Ovary (tissue), 9 donors: ENCODE data around the gene EFNB3. TPM values are rescaled to one million over a fixed set of nuclear protein-coding genes. Genes with fewer than 3 reads are reported as not detected.

ENCODE experiments used
- DNase-seq, 5 donors: peaks; one replicate each; pipeline ENCODE4 v3.0.0-alpha.2; 2019 to 2020
- H3K27ac ChIP-seq, 2 donors: fragments of 200-600 bp; one replicate each; pipeline versions ENCODE4 v1.5.1 to v1.8.0; 2019 to 2022
- H3K27me3 ChIP-seq: fragments of 200-600 bp; one replicate; pipeline ENCODE4 v1.8.0; 2022
- H3K36me3 ChIP-seq: fragments of 200-600 bp; sonication (generic); one replicate; pipeline ENCODE4 v1.5.1; 2019
- H3K4me1 ChIP-seq: one replicate; pipeline ENCODE4 v1.8.1; 2013; ENCODE audit warnings: mild to moderate bottlenecking, moderate library complexity; ENCODE audit not compliant: insufficient read depth
- H3K4me3 ChIP-seq: fragments of 200-600 bp; sonication (generic); one replicate; pipeline ENCODE4 v1.5.1; 2017
- H3K9me3 ChIP-seq, 2 donors: fragments of 200-600 bp in 1 of 2; sonication (generic) in 1 of 2; one replicate each; pipeline versions ENCODE4 v1.5.1 to v1.8.1; 2013 to 2019; ENCODE audit warnings: mild to moderate bottlenecking in 1 of 2, moderate library complexity in 1 of 2
- EP300 ChIP-seq: sonication (generic); formaldehyde crosslinking; IDR thresholded peaks from one replicate; pipeline ENCODE4 v1.6.1; 2017; ENCODE audit warnings: antibody characterized with exemption
- POLR2A ChIP-seq: fragments of 450-650 bp; IDR thresholded peaks from one replicate; pipeline ENCODE4 v1.6.1; 2017; ENCODE audit warnings: antibody characterized with exemption, mild to moderate bottlenecking, moderate library complexity
- WGBS, 3 donors: extraction: QIAGEN DNeasy Blood & Tissue Kit in 1 of 3; methylation state at CpG; one replicate each; pipeline versions ENCODE4 v1.1.5 to v1.1.7; 2013 to 2017; 5-methylcytosine and 5-hydroxymethylcytosine counted together
- intact Hi-C, 4 donors: fragments of 100-400 bp; cut with DNase I; formaldehyde crosslinking; loops; one replicate each; pipeline versions ENCODE4 v1.11.0 to v1.15.1; 2022 to 2023
- polyA plus RNA-seq, 2 donors: library from polyadenylated mRNA; stranded (reverse); fragments of 200-250 nt in 1 of 2; fragments of 350-450 nt in 1 of 2; fragmentation: Illumina TruSeq in 1 of 2; extraction: RNeasy Lipid Tissue Mini Kit (QIAGEN cat#74804) in 1 of 2; gene quantifications; one replicate each; pipeline ENCODE4 v1.2.3, GENCODE V29; 2013 to 2014
- total RNA-seq, 7 donors: library from RNA; depleted of rRNA in 2 of 7; stranded (reverse); fragments of >200 nt in 2 of 7; fragmentation: NEBNext Ultra II Directional in 3 of 7; extraction: Animal tissue kit (Norgen Biotek cat#: 25700) in 3 of 7; gene quantifications; one replicate each; pipeline versions ENCODE4 v1.1.0 to v1.2.4, GENCODE V29; 2016 to 2023
- TF ChIP-seq, protein P1 (sequence below), 3 donors: fragments of 450-650 bp in 2 of 3; fragments of 200-600 bp in 1 of 3; IDR thresholded peaks; one replicate each; pipeline versions ENCODE4 v1.5.1 to v1.8.0; 2016 to 2022; ENCODE audit warnings: antibody characterized with exemption in 3 of 3, mild to moderate bottlenecking in 1 of 3
- donor health status: DM: no; HTN: no; CAD: no; lungs with moderate emphysema.
- donor health status: DM: no; HTN: no; CAD: no.
- donor health status: Bipolar disorder and iron deficiency.
- donor health status: DM: yes; HTN: yes; CAD: no.
- donor health status: DM: no; HTN: no; CAD: no.
- donor health status: DM: yes; HTN: yes; CAD: no.

The EFNB3 gene
- total and polyA plus RNA-seq, 9 donors, result 1.6 to 11.7 (median 3.8) TPM

DNA sequence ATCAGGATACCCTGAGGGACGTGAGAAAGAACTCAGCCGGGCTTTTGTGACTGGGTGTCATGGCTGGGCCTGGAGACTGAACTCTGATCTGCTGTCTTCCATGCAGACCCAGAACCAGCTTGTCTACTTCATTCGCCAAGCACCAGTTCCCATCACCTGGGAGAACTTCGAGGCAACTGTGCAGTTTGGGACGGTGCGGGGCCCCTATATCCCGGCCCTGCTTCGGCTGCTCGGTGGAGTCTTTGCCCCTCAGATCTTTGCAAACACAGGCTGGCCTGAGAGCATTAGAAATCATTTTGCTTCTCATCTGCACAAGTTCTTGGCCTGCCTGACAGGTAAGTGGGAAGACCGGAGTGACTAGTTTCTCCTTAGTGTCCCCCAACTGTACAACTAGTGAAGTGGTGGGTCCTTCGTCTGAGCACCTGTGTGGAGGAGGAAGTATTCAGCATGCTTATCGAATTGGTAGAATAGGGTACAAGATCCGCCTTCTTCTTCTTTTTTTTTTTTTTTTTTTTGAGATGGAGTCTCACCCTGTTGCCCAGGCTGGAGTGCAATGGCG, 28.1 kb downstream of the EFNB3 start:
- Histone ChIP-seq H3K4me3 (no peak overlapping the region), H3K4me1 (no peaks in the 10 kb centered on the region), H3K9me3 (no peaks in the 10 kb centered on the region), H3K36me3 (no peaks in the 10 kb centered on the region), H3K27ac (no peak overlapping the region), H3K27me3 (no peaks in the 10 kb centered on the region)
- DNase-seq, result no peak
- 87 to 91% (median 88%) methylated on average over 14 of the region's 14 CpGs for WGBS, 3 donors
- intact Hi-C loops, result loop anchor here in 1 of 4 donors (10.0 kb wide), 1 partner anchor 252 kb away; no protein-coding TSS in a partner anchor
- TF ChIP-seq EP300 (no peak), POLR2A (no peak)
- TF ChIP-seq, protein P1, sequence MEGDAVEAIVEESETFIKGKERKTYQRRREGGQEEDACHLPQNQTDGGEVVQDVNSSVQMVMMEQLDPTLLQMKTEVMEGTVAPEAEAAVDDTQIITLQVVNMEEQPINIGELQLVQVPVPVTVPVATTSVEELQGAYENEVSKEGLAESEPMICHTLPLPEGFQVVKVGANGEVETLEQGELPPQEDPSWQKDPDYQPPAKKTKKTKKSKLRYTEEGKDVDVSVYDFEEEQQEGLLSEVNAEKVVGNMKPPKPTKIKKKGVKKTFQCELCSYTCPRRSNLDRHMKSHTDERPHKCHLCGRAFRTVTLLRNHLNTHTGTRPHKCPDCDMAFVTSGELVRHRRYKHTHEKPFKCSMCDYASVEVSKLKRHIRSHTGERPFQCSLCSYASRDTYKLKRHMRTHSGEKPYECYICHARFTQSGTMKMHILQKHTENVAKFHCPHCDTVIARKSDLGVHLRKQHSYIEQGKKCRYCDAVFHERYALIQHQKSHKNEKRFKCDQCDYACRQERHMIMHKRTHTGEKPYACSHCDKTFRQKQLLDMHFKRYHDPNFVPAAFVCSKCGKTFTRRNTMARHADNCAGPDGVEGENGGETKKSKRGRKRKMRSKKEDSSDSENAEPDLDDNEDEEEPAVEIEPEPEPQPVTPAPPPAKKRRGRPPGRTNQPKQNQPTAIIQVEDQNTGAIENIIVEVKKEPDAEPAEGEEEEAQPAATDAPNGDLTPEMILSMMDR (IDR thresholded peaks at IDR 0.05), result no peak

DNA sequence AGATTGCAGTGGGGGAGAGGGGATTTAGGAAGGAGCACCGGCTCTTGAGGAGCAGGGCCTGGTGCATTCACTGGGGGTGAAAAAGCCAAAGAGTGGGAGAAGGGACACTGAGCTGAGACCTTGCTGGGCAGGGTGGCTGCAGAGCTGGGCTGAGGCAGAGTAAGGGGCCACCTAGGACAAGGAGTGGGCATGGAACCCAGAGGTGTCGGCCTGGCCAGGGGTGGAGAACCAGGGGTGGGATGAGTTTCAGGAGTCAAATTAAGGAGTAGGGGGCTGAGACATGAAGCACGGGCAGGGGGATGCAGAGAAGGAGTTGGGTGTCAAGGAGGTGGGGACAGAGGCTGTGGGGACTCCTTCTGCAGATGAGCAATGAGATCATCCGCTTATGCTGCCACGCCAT, 32.6 kb downstream of the EFNB3 start:
- intact Hi-C loops, result loop anchor here in 1 of 4 donors (10.0 kb wide), 1 partner anchor 247 kb away; no protein-coding TSS in a partner anchor
- Histone ChIP-seq H3K36me3 (no peaks in the 10 kb centered on the region), H3K27me3 (no peaks in the 10 kb centered on the region), H3K27ac (no peak overlapping the region), H3K9me3 (no peaks in the 10 kb centered on the region), H3K4me1 (no peaks in the 10 kb centered on the region), H3K4me3 (no peak overlapping the region)
- DNase-seq, result no peak
- WGBS, 3 donors, result 80 to 86% (median 83%) methylated on average over 5 of the region's 5 CpGs
- TF ChIP-seq EP300 (no peak), POLR2A (no peak)
- TF ChIP-seq, protein P1 (IDR thresholded peaks at IDR 0.05), result no peak

DNA sequence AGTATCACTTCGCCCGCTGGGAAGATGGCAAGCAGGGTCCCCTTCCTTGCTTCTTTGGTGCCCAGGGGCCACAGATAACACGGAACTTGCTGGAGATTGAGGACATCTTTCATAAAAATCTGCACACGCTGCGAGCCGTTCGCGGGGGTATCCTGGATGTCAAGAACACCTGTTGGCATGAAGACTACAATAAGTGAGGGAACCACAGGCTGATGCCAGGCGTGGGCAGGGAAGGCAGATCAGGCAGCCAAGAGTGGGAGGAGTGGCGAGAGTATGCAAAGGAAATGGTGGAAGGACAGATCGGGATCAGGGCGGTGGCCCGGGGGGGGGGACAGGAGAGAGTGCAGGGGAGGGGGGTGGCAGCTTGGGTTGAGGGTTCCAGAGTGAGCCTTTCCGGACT, 34.7 kb downstream of the EFNB3 start:
- TF ChIP-seq, protein P1 (IDR thresholded peaks at IDR 0.05), result no peak
- intact Hi-C loops, result loop anchor here in 3 of 4 donors (5.0 to 10.0 kb wide), 5 partner anchors 83 to 315 kb away; partner anchors contain the start of genes CYB5D1 (in 1 of the 3), NAA38 (in 1 of the 3) and TMEM88 (in 1 of the 3)
- no peaks in the 10 kb centered on the region for H3K27me3 ChIP-seq

DNA sequence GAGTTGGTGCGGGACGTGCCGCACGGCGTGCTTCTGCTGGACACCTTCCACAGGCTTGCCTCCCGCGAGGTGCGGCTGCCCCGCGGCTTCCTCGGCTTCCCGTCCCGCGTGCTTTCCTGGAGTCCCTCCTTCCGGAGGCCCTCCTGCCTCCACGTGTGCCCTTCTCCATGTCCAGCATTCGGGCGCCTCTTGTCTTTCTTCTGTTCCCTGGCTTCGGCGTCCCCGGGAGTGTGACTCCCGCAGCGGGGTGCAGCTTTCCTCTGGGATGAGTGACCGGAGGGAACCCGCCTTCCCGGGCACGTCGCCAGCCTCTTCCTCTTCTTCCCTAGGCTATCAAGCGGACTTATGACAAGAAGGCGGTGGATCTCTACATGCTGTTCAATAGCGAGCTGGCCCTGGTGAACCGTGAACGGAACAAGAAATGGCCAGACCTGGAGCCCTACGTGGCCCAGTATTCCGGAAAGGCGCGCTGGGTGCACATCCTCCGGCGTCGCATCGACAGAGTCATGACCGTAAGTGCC, 35.5 kb downstream of the EFNB3 start:
- no peaks in the 10 kb centered on the region for H3K4me1 ChIP-seq
- no peak overlapping the region for H3K27ac ChIP-seq
- no peaks in the 10 kb centered on the region for H3K9me3 ChIP-seq
- H3K36me3 ChIP-seq, result no peaks in the 10 kb centered on the region
- WGBS, 3 donors, result 51 to 67% (median 64%) methylated on average over 42 of the region's 42 CpGs
- H3K4me3 ChIP-seq, result no peak overlapping the region
- TF ChIP-seq EP300 (no peak), POLR2A (no peak)
- TF ChIP-seq, protein P1 (IDR thresholded peaks at IDR 0.05), result no peak
- intact Hi-C loops, result loop anchor here in 3 of 4 donors (5.0 to 10.0 kb wide), 5 partner anchors 82 to 314 kb away; partner anchors contain the start of genes CYB5D1 (in 1 of the 3), NAA38 (in 1 of the 3) and TMEM88 (in 1 of the 3)
- peak in 2 of 5 donors; percentile 49 to 54 for DNase-seq
- no peaks in the 10 kb centered on the region for H3K27me3 ChIP-seq

More for the DNA sequence above, 34.7 kb downstream of the EFNB3 start:
- Histone ChIP-seq H3K36me3 (no peaks in the 10 kb centered on the region), H3K9me3 (no peaks in the 10 kb centered on the region), H3K27ac (no peak overlapping the region), H3K4me3 (no peak overlapping the region), H3K4me1 (no peaks in the 10 kb centered on the region)
- 69 to 70% (median 70%) methylated on average over 14 of the region's 14 CpGs for WGBS, 3 donors
- DNase-seq, result no peak
